H7 (cell line): ENCODE data around the gene DNAJC3. TPM values are rescaled to one million over a fixed set of nuclear protein-coding genes. Genes with fewer than 3 reads are reported as not detected.

Experiments used
- DNase-seq: peaks from one replicate; pipeline ENCODE4 v3.0.0; 2012
- H3K27me3 ChIP-seq: 2 replicates; pipeline ENCODE4 v1.6.0; 2011; ENCODE audit warnings: mild to moderate bottlenecking, low read length; ENCODE audit not compliant: control insufficient read depth, insufficient read depth
- H3K36me3 ChIP-seq: replicated peaks from 2 replicates; pipeline ENCODE4 v1.5.1; 2011; ENCODE audit warnings: low read length; ENCODE audit not compliant: control insufficient read depth, insufficient read depth
- H3K4me3 ChIP-seq: 2 replicates; pipeline ENCODE4 v1.5.1; 2011; ENCODE audit warnings: low read depth, mild to moderate bottlenecking, control low read depth, low read length, moderate library complexity; ENCODE audit not compliant: insufficient read depth
- total RNA-seq: library from RNA; depleted of rRNA; stranded (reverse); fragments of >200 nt; shearing (Covaris generic); gene quantifications from 2 replicates; pipeline ENCODE4 v1.2.3, GENCODE V29; 2014

DNAJC3 gene
- total RNA-seq, 1 experiment from 2014 or later = 14.0 TPM

- DNase-seq = no peak
- Histone ChIP-seq H3K36me3 (no peaks in the 10 kb centered on the region), H3K27me3 (no peaks in the 10 kb centered on the region), H3K4me3 (no peak overlapping the region)
Measured at GRCh38 chr13:95793018-95793555, 116.1 kb downstream of the DNAJC3 start.

GRCh38 chr13:95793781-95794180 is 116.8 kb downstream of the DNAJC3 start:
- DNase-seq = no peak
- no peaks in the 10 kb centered on the region for H3K27me3 ChIP-seq
- no peak overlapping the region for H3K4me3 ChIP-seq
- no peaks in the 10 kb centered on the region for H3K36me3 ChIP-seq

GRCh38 chr13:95797016-95797415 is 120.1 kb downstream of the DNAJC3 start:
- Histone ChIP-seq H3K27me3 (no peaks in the 10 kb centered on the region), H3K36me3 (no peaks in the 10 kb centered on the region), H3K4me3 (no peak overlapping the region)
- no peak for DNase-seq

- Histone ChIP-seq H3K4me3 (no peak overlapping the region), H3K36me3 (no peaks in the 10 kb centered on the region)
- DNase-seq = no peak
Measured at GRCh38 chr13:95800436-95800835, 123.5 kb downstream of the DNAJC3 start.

GRCh38 chr13:95801825-95802224 is 124.9 kb downstream of the DNAJC3 start:
- Histone ChIP-seq H3K4me3 (no peak overlapping the region), H3K27me3 (no peaks in the 10 kb centered on the region), H3K36me3 (no peaks in the 10 kb centered on the region)
- no peak for DNase-seq

More at GRCh38 chr13:95800436-95800835, 123.5 kb downstream of the DNAJC3 start:
- no peaks in the 10 kb centered on the region for H3K27me3 ChIP-seq

GRCh38 chr13:95805921-95806320 is 129.0 kb downstream of the DNAJC3 start:
- no peak overlapping the region for H3K4me3 ChIP-seq
- no peaks in the 10 kb centered on the region for H3K36me3 ChIP-seq
- DNase-seq = no peak
- no peaks in the 10 kb centered on the region for H3K27me3 ChIP-seq

- Histone ChIP-seq H3K36me3 (no peaks in the 10 kb centered on the region), H3K27me3 (no peaks in the 10 kb centered on the region), H3K4me3 (no peak overlapping the region)
- no peak for DNase-seq
Measured at GRCh38 chr13:95809429-95809828, 132.5 kb downstream of the DNAJC3 start.

GRCh38 chr13:95813139-95813538 is 136.2 kb downstream of the DNAJC3 start:
- Histone ChIP-seq H3K27me3 (no peaks in the 10 kb centered on the region), H3K36me3 (no peaks in the 10 kb centered on the region), H3K4me3 (no peak overlapping the region)
- DNase-seq = no peak

GRCh38 chr13:95814495-95814894 is 137.6 kb downstream of the DNAJC3 start:
- Histone ChIP-seq H3K36me3 (no peaks in the 10 kb centered on the region), H3K27me3 (no peaks in the 10 kb centered on the region), H3K4me3 (no peak overlapping the region)
- DNase-seq = no peak

- no peaks in the 10 kb centered on the region for H3K27me3 ChIP-seq
- H3K4me3 ChIP-seq = no peak overlapping the region
- no peaks in the 10 kb centered on the region for H3K36me3 ChIP-seq
- DNase-seq = no peak
Measured at GRCh38 chr13:95822303-95822702, 145.4 kb downstream of the DNAJC3 start.

- H3K4me3 ChIP-seq = no peak overlapping the region
- no peak for DNase-seq
- no peaks in the 10 kb centered on the region for H3K27me3 ChIP-seq
- H3K36me3 ChIP-seq = no peaks in the 10 kb centered on the region
Measured at GRCh38 chr13:95833126-95833525, 156.2 kb downstream of the DNAJC3 start.

- Histone ChIP-seq H3K36me3 (no peaks in the 10 kb centered on the region), H3K27me3 (no peaks in the 10 kb centered on the region), H3K4me3 (no peak overlapping the region)
- DNase-seq = no peak
Measured at GRCh38 chr13:95833719-95834118, 156.8 kb downstream of the DNAJC3 start.

GRCh38 chr13:95834134-95834765 is 157.3 kb downstream of the DNAJC3 start:
- no peaks in the 10 kb centered on the region for H3K27me3 ChIP-seq
- DNase-seq = peak; percentile 59
- no peak overlapping the region for H3K4me3 ChIP-seq

GRCh38 chr13:95841894-95842293 is 165.0 kb downstream of the DNAJC3 start:
- no peaks in the 10 kb centered on the region for H3K36me3 ChIP-seq
- no peak overlapping the region for H3K4me3 ChIP-seq
- no peak for DNase-seq
- H3K27me3 ChIP-seq = no peaks in the 10 kb centered on the region

More at GRCh38 chr13:95834134-95834765, 157.3 kb downstream of the DNAJC3 start:
- no peaks in the 10 kb centered on the region for H3K36me3 ChIP-seq

GRCh38 chr13:95842898-95843297 is 166.0 kb downstream of the DNAJC3 start:
- no peaks in the 10 kb centered on the region for H3K27me3 ChIP-seq
- DNase-seq = no peak
- H3K4me3 ChIP-seq = no peak overlapping the region
- H3K36me3 ChIP-seq = no peaks in the 10 kb centered on the region
